Progenitor cell of endocrine pancreas (in vitro differentiated cells): ENCODE data around the gene OR6B2. TPM values are rescaled to one million over a fixed set of nuclear protein-coding genes. Genes with fewer than 3 reads are reported as not detected.

Experiments
- DNase-seq: peaks from one replicate; pipeline ENCODE4 v3.0.0; 2021; ENCODE audit warnings: low spot score; ENCODE audit not compliant: unreplicated experiment
- H3K27ac Mint-ChIP-seq: 2 replicates; pipeline ENCODE4 v1.8.0; 2021; ENCODE audit warnings: mild to moderate bottlenecking, moderate library complexity, mixed read lengths
- H3K27me3 Mint-ChIP-seq: 2 replicates; pipeline ENCODE4 v1.8.0; 2021; ENCODE audit warnings: mixed read lengths
- H3K36me3 Mint-ChIP-seq: 2 replicates; pipeline ENCODE4 v1.8.0; 2022; ENCODE audit warnings: mixed read lengths; ENCODE audit not compliant: insufficient read depth
- H3K4me1 Mint-ChIP-seq: 2 replicates; pipeline ENCODE4 v1.8.0; 2021; ENCODE audit warnings: low read depth, mixed read lengths
- H3K4me3 Mint-ChIP-seq: 2 replicates; pipeline ENCODE4 v1.8.0; 2021; ENCODE audit warnings: low read depth, mild to moderate bottlenecking, moderate library complexity, mixed read lengths
- H3K9me3 Mint-ChIP-seq: 2 replicates; pipeline ENCODE4 v1.8.0; 2021; ENCODE audit warnings: low read depth, mixed read lengths
- CTCF ChIP-seq: fragments of 200-600 bp; sonication (generic); IDR thresholded peaks from one replicate; pipeline ENCODE4 v1.5.0; 2021; ENCODE audit warnings: antibody characterized with exemption, mild to moderate bottlenecking; ENCODE audit not compliant: unreplicated experiment
- total RNA-seq: library from RNA; stranded (reverse); gene quantifications from 2 replicates; pipeline ENCODE4 v1.2.1, GENCODE V29; 2021

OR6B2 gene
- total RNA-seq, 1 donor from 2014 or later = not detected

DNA sequence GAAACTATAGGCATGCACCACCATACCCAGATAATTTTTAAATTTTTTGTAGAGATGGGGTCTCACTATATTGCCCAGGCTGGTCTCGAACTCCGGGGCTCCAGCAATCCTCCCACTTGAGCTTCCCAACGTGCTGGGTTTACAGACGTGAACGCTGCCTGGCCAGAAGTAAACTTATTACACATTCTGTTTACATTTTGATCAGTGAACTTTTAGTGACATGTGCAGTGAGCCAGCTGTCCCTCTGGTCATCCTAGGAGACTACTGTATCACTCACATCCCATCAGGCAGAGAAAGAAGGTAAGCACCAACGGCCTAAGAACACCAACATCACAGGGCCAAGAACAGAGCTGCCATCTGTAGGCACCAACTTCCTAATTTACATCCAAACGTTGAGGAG lies 27.2 kb downstream of the OR6B2 start:
- no peak for TF ChIP-seq CTCF
- DNase-seq = no peak
- Mint-ChIP-seq H3K27ac (no peak overlapping the region), H3K9me3 (no peaks in the 10 kb centered on the region), H3K27me3 (no peaks in the 10 kb centered on the region), H3K36me3 (peaks cover 8% of the 10 kb centered on the region), H3K4me1 (no peaks in the 10 kb centered on the region), H3K4me3 (no peak overlapping the region)

GRCh38 chr2:240000671-240001070 lies 29.6 kb downstream of the OR6B2 start:
- peaks cover 7% of the 10 kb centered on the region for H3K36me3 Mint-ChIP-seq
- H3K9me3 Mint-ChIP-seq = no peaks in the 10 kb centered on the region
- TF ChIP-seq CTCF = no peak
- no peaks in the 10 kb centered on the region for H3K27me3 Mint-ChIP-seq
- no peak overlapping the region for H3K27ac Mint-ChIP-seq
- no peak overlapping the region for H3K4me3 Mint-ChIP-seq
- H3K4me1 Mint-ChIP-seq = no peaks in the 10 kb centered on the region
- DNase-seq = no peak

- no peaks in the 10 kb centered on the region for H3K9me3 Mint-ChIP-seq
- H3K4me1 Mint-ChIP-seq = no peaks in the 10 kb centered on the region
- no peaks in the 10 kb centered on the region for H3K27me3 Mint-ChIP-seq
- peaks cover 14% of the 10 kb centered on the region for H3K36me3 Mint-ChIP-seq
- DNase-seq = no peak
- no peak for TF ChIP-seq CTCF
- no peak overlapping the region for H3K4me3 Mint-ChIP-seq
- H3K27ac Mint-ChIP-seq = no peak overlapping the region
These were observed 32.4 kb downstream of the OR6B2 start for GRCh38 chr2:239997686-239998409.

DNA sequence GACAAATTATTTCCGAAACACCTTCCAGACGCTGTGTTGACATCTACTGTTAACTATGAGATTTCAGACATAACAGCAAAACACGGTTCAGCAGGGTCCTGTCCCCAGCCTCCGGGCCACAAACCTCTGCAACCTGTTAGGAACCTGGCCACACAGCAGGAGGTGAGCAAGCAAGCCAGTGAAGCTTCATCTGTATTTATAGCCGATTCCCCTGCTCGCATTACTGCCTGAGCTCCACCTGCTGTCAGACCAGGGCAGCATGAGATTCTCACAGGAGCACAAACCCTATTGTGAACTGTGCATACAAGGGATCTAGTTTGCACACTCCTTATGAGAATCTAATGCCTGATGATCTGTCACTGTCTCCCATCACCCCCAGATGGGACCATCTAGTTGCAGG lies 36.1 kb downstream of the OR6B2 start:
- Mint-ChIP-seq H3K9me3 (no peaks in the 10 kb centered on the region), H3K27ac (no peak overlapping the region), H3K27me3 (no peaks in the 10 kb centered on the region), H3K4me1 (no peaks in the 10 kb centered on the region), H3K36me3 (peaks cover 14% of the 10 kb centered on the region), H3K4me3 (no peak overlapping the region)
- no peak for TF ChIP-seq CTCF
- DNase-seq = no peak

DNA sequence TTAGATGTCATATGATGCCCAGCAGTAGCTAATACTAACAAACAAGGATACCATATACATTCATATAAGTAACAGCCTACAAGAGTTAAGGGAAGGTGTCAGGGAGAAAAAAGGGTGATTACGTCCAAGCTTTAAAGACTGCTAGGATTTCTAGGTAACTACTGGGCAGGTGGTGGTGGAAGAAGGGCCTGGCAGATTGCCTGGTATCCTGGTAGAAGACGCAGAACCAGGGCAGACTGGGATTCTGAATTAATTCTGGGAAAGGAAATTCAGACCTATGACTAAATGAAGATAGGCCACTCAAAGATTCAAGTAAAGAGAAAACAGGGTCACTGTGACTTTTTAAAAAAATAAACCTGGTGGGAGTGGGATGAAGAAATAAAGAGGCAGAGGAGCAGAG lies 36.9 kb downstream of the OR6B2 start:
- Mint-ChIP-seq H3K27ac (no peak overlapping the region), H3K4me3 (no peak overlapping the region), H3K36me3 (peaks cover 16% of the 10 kb centered on the region), H3K27me3 (no peaks in the 10 kb centered on the region), H3K4me1 (no peaks in the 10 kb centered on the region), H3K9me3 (no peaks in the 10 kb centered on the region)
- DNase-seq = no peak
- no peak for TF ChIP-seq CTCF
